Liver (tissue), 3 donors: ENCODE measurements around the gene ARHGEF7.

Experiments used
- CTCF ChIP-seq: fragments of 150-350 bp; IDR thresholded peaks from 2 replicates; pipeline ENCODE4 v1.5.1; 2017; ENCODE audit warnings: improper control_type of control experiment, low read depth, low read length; ENCODE audit not compliant: missing input control
- RAD21 ChIP-seq, 2 donors: IDR thresholded peaks; 2 replicates each; pipeline ENCODE4 v1.6.1; 2016; ENCODE audit warnings: antibody characterized with exemption in 2 of 2, mild to moderate bottlenecking in 2 of 2
- REST ChIP-seq: IDR thresholded peaks from 2 replicates; pipeline ENCODE4 v1.6.1; 2016; ENCODE audit warnings: antibody characterized with exemption, mild to moderate bottlenecking
- SP1 ChIP-seq: IDR thresholded peaks from 2 replicates; pipeline ENCODE4 v1.6.1; 2018; ENCODE audit warnings: antibody characterized with exemption, mild to moderate bottlenecking
- ZBTB33 ChIP-seq: IDR thresholded peaks from 2 replicates; pipeline ENCODE4 v1.6.1; 2016; ENCODE audit warnings: antibody characterized with exemption
- donor health status: healthy.
- donor health status: healthy.

GRCh38 chr13:111219950-111220349 is 104.8 kb downstream of the ARHGEF7 start:
- TF ChIP-seq CTCF = no peak
- no peak for TF ChIP-seq REST
- TF ChIP-seq ZBTB33 = no peak
- no peak for TF ChIP-seq RAD21 (IDR thresholded peaks at IDR 0.05)
- no peak for TF ChIP-seq SP1
